Activated T-helper 1 cell treated with anti-CD3 and anti-CD28 coated beads, Interleukin-12 subunit alpha, Interleukin-12 subunit beta, Interleukin-2, Interleukin-4 antibody, amounts not matched to agents 30 ng/mL and 10 ng/mL and 1 ng/mL, durations not matched to agents 14 hours and 24 hours and 36 hours (primary cell): ENCODE data around the gene ORAI3. TPM values are rescaled to one million over a fixed set of nuclear protein-coding genes. Genes with fewer than 3 reads are reported as not detected.

Experiments used
- DNase-seq: peaks from one replicate; pipeline ENCODE4 v3.0.0; 2021; ENCODE audit warnings: low spot score
- H3K27ac Mint-ChIP-seq: one replicate; pipeline ENCODE4 v1.8.0; 2021; ENCODE audit warnings: mild to moderate bottlenecking, mixed read lengths
- H3K27me3 Mint-ChIP-seq: one replicate; pipeline ENCODE4 v1.8.0; 2022; ENCODE audit warnings: mild to moderate bottlenecking, moderate library complexity, mixed read lengths; ENCODE audit not compliant: insufficient read depth
- H3K36me3 Mint-ChIP-seq: one replicate; pipeline ENCODE4 v1.8.0; 2021; ENCODE audit warnings: low read depth, mixed read lengths
- H3K4me1 Mint-ChIP-seq: one replicate; pipeline ENCODE4 v1.8.0; 2021; ENCODE audit warnings: low read depth, mixed read lengths
- H3K4me3 Mint-ChIP-seq: one replicate; pipeline ENCODE4 v1.8.0; 2021; ENCODE audit warnings: mild to moderate bottlenecking, moderate library complexity, mixed read lengths
- H3K9me3 Mint-ChIP-seq: one replicate; pipeline ENCODE4 v1.8.0; 2021; ENCODE audit warnings: mixed read lengths
- intact Hi-C: fragments of 100-400 bp; cut with micrococcal nuclease; formaldehyde crosslinking; loops from one replicate; pipeline ENCODE4 v1.15.1; 2024
- total RNA-seq: library from RNA; stranded (reverse); gene quantifications from 2 replicates; pipeline ENCODE4 v1.2.3, GENCODE V29; 2022

ORAI3 gene
- total RNA-seq, 1 donor from 2014 or later, result 11.5 TPM

- DNase-seq, result peak; percentile 66
- peaks cover 17% of the 10 kb centered on the region for H3K27me3 Mint-ChIP-seq
- H3K9me3 Mint-ChIP-seq, result no peaks in the 10 kb centered on the region
- peaks cover 11% of the 10 kb centered on the region for H3K4me1 Mint-ChIP-seq
- no peaks in the 10 kb centered on the region for H3K36me3 Mint-ChIP-seq
- H3K27ac Mint-ChIP-seq, result peak overlapping the region; percentile 44
- intact Hi-C loops, result loop anchor here (1.0 to 5.0 kb wide), 7 partner anchors 12 to 145 kb away; partner anchors contain the start of genes HSD3B7, KAT8, SETD1A and STX4
- peak overlapping the region; percentile 74 for H3K4me3 Mint-ChIP-seq
Measured at GRCh38 chr16:30996985-30997724, 48.3 kb downstream of the ORAI3 start.

DNA sequence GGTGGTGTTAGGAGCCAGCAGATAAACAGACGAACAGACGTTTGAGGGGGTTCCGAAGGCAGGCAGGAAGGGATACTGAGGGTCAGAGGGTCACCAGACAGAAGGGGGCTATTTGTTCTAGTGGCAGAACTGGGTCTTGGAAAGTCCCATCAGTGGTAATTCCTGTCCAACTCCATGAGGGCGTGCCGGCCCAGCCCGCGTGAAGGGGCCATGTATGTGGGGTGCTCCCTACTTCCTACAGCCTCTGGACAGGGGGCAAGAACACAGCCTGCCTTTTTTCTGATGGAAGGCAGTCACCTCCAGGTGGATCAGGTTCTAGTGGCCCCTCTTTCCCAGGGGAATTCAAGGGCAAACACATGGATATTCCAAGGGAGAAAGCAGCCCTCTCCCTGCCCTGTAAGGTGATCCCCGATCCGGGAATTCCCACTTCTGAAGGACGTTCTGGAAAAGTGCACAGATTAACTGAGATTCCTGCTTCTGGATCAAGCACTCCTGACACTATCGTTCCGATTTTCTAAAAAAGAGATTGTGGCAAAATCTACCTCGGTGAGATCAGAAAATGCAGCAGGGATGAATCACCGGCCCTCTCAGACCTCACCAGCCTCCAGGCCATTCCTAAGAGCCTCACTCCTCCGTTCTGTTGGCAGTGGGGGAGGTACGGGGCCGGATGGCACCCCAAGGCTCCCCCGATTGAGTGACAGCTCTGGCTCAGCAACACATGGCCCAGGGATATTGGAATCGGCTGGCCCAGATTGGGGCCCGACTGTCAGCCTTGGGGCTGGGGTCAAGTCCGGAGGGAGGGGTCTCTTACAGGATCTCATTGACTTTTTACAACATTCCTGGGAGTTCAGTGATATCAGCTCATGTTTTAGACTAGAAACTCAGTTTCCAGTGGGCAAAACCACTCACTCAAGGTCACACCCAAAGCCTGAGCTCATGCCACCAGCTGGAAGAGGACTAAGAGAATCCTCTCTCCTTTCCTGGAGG, 49.1 kb downstream of the ORAI3 start:
- no peaks in the 10 kb centered on the region for H3K36me3 Mint-ChIP-seq
- H3K4me1 Mint-ChIP-seq, result peaks cover 11% of the 10 kb centered on the region
- H3K9me3 Mint-ChIP-seq, result no peaks in the 10 kb centered on the region
- H3K4me3 Mint-ChIP-seq, result peak overlapping the region; percentile 64
- DNase-seq, result no peak
- H3K27me3 Mint-ChIP-seq, result peaks cover 18% of the 10 kb centered on the region
- H3K27ac Mint-ChIP-seq, result no peak overlapping the region
- intact Hi-C loops, result loop anchor here (1.0 to 5.0 kb wide), 7 partner anchors 13 to 144 kb away; partner anchors contain the start of genes HSD3B7, KAT8, SETD1A and STX4

DNA sequence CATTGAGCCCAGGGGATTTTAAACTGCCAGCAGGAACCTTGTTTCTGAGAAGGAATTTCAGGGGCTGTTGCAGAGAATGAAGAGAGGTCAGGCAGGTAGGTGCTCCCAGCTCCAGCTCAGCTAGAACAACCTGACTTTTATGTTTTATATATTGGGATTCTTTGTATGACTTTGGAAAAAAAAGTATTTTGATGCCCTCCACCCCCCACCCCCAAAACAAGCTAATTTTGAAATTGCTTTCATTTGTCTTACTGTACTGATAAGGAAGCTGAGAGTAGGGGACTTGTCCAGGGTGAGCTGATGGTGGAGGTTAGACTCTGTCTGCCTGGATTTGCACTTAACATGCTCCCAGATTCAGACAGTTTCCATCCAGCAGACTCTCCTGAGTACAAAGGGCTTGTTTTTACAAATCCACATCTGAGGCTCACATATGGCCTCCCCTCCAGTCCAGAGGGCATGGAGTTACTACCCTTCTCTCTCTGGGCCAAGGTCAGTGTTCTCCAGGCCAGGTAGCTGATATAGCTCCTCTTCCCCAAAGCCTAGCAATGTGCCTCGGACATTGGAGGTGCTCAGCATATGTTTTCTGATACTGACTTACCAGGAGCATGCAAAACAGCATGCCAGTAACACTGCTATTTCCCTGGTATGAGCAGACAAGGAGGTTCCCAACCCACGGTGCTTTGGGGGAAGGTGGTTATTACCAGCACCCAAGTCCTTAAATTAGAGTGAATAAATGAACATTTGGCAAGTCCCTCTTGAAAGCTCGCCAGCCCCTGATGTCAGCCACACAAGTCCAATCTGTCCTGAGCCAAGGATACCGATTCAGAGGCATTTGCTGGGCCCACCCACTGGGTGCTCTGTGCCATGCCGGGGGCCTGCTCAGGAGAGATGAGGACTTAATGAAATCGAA, 50.2 kb downstream of the ORAI3 start:
- no peak for DNase-seq
- peaks cover 11% of the 10 kb centered on the region for H3K4me1 Mint-ChIP-seq
- H3K9me3 Mint-ChIP-seq, result no peaks in the 10 kb centered on the region
- intact Hi-C loops, result loop anchor here (5.0 kb wide), 1 partner anchor 118 kb away; the partner anchor contains the start of gene KAT8
- no peaks in the 10 kb centered on the region for H3K36me3 Mint-ChIP-seq
- H3K27me3 Mint-ChIP-seq, result peaks cover 18% of the 10 kb centered on the region
- H3K27ac Mint-ChIP-seq, result no peak overlapping the region
- no peak overlapping the region for H3K4me3 Mint-ChIP-seq

GRCh38 chr16:31000671-31001382, 52.0 kb downstream of the ORAI3 start:
- Mint-ChIP-seq H3K36me3 (no peaks in the 10 kb centered on the region), H3K4me3 (no peak overlapping the region), H3K4me1 (peaks cover 5% of the 10 kb centered on the region), H3K9me3 (no peaks in the 10 kb centered on the region), H3K27me3 (peaks cover 23% of the 10 kb centered on the region), H3K27ac (no peak overlapping the region)
- DNase-seq, result no peak
- intact Hi-C loops, result no loop called here

GRCh38 chr16:31001507-31002249, 52.8 kb downstream of the ORAI3 start:
- peaks cover 25% of the 10 kb centered on the region for H3K27me3 Mint-ChIP-seq
- intact Hi-C loops, result no loop called here
- no peaks in the 10 kb centered on the region for H3K4me1 Mint-ChIP-seq
- no peak overlapping the region for H3K27ac Mint-ChIP-seq
- no peaks in the 10 kb centered on the region for H3K36me3 Mint-ChIP-seq
- DNase-seq, result no peak
- no peak overlapping the region for H3K4me3 Mint-ChIP-seq
- no peaks in the 10 kb centered on the region for H3K9me3 Mint-ChIP-seq

DNA sequence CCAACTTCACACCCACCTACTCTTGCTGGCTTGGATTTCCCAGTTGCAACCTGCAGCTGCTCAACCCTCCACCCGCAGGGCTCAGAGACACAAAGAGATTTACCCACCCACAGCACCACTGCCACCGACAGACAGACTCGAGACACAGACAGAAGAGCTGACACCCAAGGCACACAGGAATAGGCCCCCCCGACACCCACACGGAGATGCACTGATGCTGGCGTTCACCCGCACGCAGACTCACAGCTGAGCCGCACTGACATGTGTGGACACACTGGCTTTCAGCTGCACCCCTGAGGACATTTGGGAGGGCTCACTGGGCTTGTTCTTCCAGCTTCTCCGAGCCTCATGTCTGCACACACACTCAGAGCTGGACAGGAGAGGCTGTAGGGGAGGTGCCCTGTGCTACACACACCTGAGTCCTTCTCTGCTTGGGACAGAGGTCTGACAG, 53.4 kb downstream of the ORAI3 start:
- Mint-ChIP-seq H3K36me3 (no peaks in the 10 kb centered on the region), H3K9me3 (no peaks in the 10 kb centered on the region), H3K27me3 (peaks cover 27% of the 10 kb centered on the region), H3K4me1 (no peaks in the 10 kb centered on the region), H3K4me3 (no peak overlapping the region), H3K27ac (no peak overlapping the region)
- no peak for DNase-seq
- intact Hi-C loops, result no loop called here

DNA sequence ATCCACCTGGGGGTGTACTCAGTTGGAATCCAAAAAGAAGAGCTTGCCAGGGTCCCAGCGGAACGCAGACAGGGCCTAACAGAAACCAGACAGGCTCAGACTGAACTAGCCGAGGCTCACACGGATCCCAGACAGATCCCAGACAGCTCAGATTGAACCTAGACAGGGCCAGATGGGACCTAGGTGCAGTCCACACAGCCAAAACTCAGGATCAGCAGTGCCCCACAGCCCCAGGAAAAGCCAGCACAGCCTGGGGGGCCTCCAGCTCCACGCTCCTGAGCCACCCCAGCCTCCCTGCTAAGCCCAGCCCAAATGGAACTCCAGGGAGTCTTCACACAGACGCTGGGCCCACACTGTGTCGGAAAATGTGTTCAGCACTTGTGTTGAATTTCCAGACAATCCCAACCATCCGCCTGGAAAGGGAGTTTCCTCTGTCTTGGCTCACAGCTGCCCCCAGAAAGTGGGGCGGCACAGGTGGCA, 54.0 kb downstream of the ORAI3 start:
- H3K9me3 Mint-ChIP-seq, result no peaks in the 10 kb centered on the region
- no peak for DNase-seq
- no peak overlapping the region for H3K4me3 Mint-ChIP-seq
- no peak overlapping the region for H3K27ac Mint-ChIP-seq
- intact Hi-C loops, result no loop called here
- H3K4me1 Mint-ChIP-seq, result no peaks in the 10 kb centered on the region
- H3K36me3 Mint-ChIP-seq, result no peaks in the 10 kb centered on the region
- peaks cover 26% of the 10 kb centered on the region for H3K27me3 Mint-ChIP-seq

DNA sequence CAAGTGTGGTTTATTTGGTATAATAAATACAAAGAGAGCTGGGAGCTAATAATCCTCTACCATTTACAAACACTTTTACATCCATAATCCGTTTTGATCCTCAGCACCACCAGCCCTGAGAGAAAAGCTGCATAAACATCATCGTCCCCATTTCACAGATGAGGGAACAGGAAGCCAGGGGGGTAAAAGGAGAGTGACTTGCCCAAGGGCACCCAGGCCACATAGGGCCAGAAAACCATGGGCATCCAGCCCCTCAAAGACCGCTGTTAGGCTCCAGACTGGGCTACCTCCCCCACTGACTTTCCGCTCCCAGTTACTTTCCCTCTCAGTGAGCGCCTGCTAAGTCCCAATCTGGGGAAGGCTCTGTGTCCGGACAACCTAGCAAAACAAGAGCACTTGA, 54.9 kb downstream of the ORAI3 start:
- DNase-seq, result no peak
- Mint-ChIP-seq H3K9me3 (no peaks in the 10 kb centered on the region), H3K4me1 (no peaks in the 10 kb centered on the region), H3K4me3 (no peak overlapping the region), H3K27ac (no peak overlapping the region), H3K27me3 (peaks cover 26% of the 10 kb centered on the region), H3K36me3 (no peaks in the 10 kb centered on the region)
- intact Hi-C loops, result no loop called here

Other genes with a start within 250 kb of the ORAI3 start
- 91.1 and 93.4 TPM in 2 replicates for gene SRCAP, start 249.9 kb upstream of the ORAI3 start, total RNA-seq
- 42.4 and 43.6 TPM in 2 replicates for gene PHKG2, start 200.6 kb upstream of the ORAI3 start, total RNA-seq
- gene CFAP119, start 187.0 kb upstream of the ORAI3 start, total RNA-seq, result 4.4 and 5.6 TPM in 2 replicates
- gene RNF40, start 186.7 kb upstream of the ORAI3 start, total RNA-seq, result 98.2 and 98.5 TPM in 2 replicates
- gene ZNF629, start 161.9 kb upstream of the ORAI3 start, total RNA-seq, result 2.7 and 3.2 TPM in 2 replicates
- gene BCL7C, start 55.0 kb upstream of the ORAI3 start, total RNA-seq, result 23.1 and 25.3 TPM in 2 replicates
- gene CTF1, start 52.5 kb upstream of the ORAI3 start, total RNA-seq, result 0.23 and 0.29 TPM in 2 replicates
- 32.7 and 33.2 TPM in 2 replicates for gene FBXL19, start 25.5 kb upstream of the ORAI3 start, total RNA-seq
- 34.0 and 38.8 TPM in 2 replicates for gene SETD1A, start 8.7 kb downstream of the ORAI3 start, total RNA-seq
- 2.1 and 3.3 TPM in 2 replicates for gene HSD3B7, start 36.1 kb downstream of the ORAI3 start, total RNA-seq
- gene STX1B, start 61.6 kb downstream of the ORAI3 start, total RNA-seq, result 0.34 and 0.49 TPM in 2 replicates
- 56.4 and 58.7 TPM in 2 replicates for gene STX4, start 84.5 kb downstream of the ORAI3 start, total RNA-seq
- gene ZNF668, start 125.2 kb downstream of the ORAI3 start, total RNA-seq, result 14.9 and 15.1 TPM in 2 replicates
- 25.3 and 26.1 TPM in 2 replicates for gene ZNF646, start 125.4 kb downstream of the ORAI3 start, total RNA-seq
- gene PRSS53, start 139.9 kb downstream of the ORAI3 start, total RNA-seq, result 3.1 and 4.7 TPM in 2 replicates
- gene VKORC1, start 145.7 kb downstream of the ORAI3 start, total RNA-seq, result 47.3 and 53.0 TPM in 2 replicates
- gene BCKDK, start 159.3 kb downstream of the ORAI3 start, total RNA-seq, result 43.6 and 44.8 TPM in 2 replicates
- gene KAT8, start 168.6 kb downstream of the ORAI3 start, total RNA-seq, result 55.4 and 58.2 TPM in 2 replicates
- not detected in 2 replicates for gene PRSS8, start 186.7 kb downstream of the ORAI3 start, total RNA-seq
- 0.27 and 0.34 TPM in 2 replicates for gene PRSS36, start 201.0 kb downstream of the ORAI3 start, total RNA-seq
- 950 and 955 TPM in 2 replicates for gene FUS, start 231.1 kb downstream of the ORAI3 start, total RNA-seq